Stimulated activated CD8-positive, alpha-beta memory T cell treated with anti-CD3 and anti-CD28 coated beads, Interleukin-7, amount 100 ng/mL, for 24 hours (primary cell): ENCODE measurements around the gene MAP1S.
"Not testable (repeated sequence)": the region's sequence is repeated elsewhere in the genome, so short reads cannot be mapped to it uniquely, and the experiment has no call there.

Source experiments
- DNase-seq: peaks from one replicate; pipeline ENCODE4 v3.0.0-alpha.2; 2020; ENCODE audit warnings: low read depth

Gene MAP1S

DNA sequence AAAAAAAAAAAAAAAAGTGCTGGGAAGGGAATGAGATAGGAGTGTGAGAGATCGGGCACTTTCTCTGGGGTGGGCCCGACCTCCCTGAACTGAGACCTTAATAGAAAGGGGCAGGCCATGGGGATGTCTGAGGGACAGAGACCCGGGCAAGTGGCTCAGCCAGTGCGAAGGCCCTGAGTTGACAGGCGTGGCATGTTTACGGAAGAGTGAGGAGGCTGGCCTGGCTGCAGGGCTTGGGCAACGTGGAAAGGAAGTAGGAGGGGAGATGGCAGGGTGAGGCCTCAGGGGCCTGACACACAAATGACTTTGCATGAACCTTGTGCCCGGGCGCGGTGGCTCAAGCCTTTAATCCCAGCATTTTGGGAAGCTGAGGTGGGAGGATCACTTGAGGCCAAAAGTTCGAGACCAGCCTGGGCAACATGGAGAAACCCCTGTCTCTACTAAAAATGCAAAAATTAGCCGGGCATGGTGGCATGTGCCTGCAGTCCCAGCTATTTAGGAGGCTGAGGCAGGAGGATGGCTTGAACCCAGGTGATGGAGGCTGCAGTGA is 45.9 kb downstream of the MAP1S start:
- no peak for DNase-seq

DNA sequence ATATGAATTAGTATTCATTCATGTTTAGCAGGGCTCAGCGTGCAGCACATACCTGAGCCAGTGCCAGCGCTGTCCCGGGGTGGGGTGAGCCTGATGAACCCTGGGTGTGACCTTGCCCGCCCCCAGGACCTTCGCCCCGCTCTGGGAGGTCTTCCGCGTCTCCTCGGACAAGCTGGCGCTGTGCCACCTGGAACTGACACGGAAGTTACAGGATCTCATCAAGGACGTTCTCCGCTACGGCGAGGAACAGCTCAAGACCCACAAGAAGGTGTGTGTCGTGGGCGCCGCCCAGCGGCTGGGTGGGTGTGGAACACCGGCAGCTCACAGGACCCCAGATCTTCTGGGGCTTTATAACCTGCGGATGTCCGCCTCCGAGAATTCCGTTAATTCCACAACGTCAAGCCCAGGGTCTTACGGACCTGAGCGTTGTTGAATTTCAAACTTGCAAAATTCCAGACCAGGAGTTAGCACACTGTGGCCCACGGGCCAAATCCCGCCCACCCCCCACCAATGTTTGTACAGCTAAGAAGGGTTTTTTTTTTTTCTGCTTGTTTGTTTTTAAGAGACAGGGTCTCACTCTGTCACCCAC is 47.4 kb downstream of the MAP1S start:
- no peak for DNase-seq

DNA sequence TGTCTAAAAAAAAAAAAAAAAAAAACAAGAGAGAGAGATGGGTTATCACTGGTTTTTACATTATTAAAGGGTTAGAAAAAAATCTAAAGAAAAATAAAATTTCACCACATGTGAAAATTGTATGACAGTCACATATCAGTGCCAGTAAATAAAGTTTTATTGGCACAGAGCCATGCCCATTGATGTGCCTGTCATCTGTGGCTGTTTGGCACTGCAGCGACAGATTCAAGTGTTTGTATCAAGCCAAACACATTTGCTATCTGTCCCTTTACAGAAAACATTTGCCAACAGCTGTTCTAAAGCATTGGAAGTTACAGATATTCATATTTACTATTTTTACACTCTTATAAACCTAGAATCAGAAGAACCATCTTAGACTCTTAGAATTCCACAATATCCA is 48.3 kb downstream of the MAP1S start:
- no peak for DNase-seq

DNA sequence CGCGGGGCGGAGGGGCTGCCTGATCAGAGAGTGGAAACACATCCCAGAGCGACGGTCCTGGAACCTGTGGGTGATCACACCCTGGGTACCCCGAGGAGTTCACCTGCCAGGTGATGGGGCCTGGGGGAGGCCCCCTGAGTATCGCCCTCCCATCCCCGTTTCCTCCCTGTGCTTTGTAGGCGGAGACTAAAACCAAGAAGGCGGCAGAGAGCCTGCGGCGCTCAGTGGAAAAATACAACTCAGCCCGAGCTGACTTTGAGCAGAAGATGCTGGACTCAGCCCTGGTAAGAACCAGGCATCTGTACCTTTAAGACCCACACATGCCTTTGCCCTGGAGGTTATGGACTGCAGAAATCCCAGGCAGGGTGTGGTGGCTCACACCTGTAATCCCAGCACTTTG is 51.3 kb downstream of the MAP1S start:
- no peak for DNase-seq

DNA sequence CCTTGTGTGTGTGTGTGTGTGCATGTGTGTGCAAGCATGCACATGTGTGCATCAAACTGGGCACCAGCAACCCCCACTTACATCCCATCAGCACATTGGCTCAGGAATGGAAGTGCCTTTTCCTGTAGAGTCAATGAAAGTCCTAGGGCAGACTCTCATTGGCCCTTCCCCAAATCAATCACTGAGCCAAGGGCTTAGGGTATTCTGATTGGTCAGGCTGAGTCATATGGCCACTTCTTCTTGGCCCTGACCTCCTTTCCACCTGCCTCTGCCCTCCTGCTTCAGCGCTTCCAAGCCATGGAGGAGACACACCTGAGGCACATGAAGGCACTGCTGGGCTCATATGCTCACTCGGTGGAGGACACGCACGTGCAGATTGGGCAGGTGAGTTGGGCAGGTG is 52.9 kb downstream of the MAP1S start:
- DNase-seq = no peak

DNA sequence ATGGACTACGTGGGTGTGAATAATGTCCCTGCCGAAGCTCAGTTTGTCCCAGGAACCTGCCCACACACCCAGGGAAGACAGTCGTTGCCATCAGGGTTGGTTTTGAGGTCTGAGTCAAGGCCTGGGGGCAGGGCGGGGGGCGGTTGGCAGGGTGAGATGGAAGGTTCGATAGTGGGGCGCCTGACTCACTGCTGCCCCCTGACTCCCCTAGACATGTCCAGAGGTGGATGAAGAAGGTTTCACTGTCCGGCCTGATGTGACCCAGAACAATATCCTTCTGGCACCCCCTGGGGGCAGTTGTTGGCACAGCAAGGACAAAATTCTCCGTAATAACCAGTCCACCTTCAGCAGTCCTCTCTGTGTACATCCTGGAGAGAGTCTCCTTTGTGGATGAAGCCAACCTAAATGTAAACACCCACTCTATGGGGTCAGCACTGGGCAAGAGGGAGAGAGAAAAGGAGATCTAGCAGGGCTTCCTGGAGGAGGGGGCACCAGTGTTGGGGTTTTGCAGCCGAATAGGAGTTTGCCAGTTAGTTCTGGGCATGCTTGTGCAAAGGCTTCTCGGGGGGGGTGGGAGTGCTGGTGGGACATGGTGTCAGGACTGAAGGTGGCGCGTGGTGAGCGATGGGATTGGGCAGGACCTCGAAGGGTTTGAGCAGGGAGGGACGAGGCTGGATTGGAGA is 56.1 kb downstream of the MAP1S start:
- peak; percentile 29 for DNase-seq

DNA sequence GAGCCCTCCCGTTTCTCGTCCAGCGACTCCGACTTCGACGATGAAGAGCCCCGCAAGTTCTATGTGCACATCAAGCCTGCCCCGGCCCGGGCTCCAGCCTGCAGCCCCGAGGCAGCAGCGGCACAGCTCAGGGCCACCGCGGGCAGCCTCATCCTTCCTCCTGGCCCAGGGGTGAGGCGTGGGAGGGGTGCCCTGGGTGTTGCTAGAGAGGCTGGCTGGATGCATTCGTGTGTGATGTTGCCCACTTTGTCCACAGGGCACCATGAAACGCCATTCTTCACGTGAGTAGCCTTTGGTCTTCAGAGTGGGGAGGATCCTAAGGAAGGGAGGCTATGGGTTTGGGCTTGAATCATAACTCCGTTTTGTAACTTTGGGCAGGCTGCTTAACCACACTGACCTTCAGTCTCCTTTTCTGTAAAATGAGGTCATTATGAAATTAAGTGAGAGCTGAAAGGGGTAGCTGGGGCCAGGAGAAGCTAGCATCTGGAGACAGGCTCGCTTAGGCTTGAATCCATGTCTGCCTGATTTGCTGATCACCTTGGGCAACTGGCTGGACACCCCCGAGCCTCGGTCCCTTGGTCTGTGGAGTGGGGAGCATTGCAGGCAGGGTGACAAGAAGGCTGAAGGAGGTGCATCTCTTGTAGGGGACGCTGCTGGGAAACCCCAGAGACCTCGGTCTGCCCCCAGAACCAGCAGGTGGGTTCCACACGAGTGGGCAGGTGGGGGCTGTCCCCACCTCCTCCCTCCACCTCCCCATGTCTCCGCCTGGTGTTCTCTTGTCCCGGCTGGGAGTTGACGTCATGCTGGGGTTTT is 56.9 kb downstream of the MAP1S start:
- no peak for DNase-seq

DNA sequence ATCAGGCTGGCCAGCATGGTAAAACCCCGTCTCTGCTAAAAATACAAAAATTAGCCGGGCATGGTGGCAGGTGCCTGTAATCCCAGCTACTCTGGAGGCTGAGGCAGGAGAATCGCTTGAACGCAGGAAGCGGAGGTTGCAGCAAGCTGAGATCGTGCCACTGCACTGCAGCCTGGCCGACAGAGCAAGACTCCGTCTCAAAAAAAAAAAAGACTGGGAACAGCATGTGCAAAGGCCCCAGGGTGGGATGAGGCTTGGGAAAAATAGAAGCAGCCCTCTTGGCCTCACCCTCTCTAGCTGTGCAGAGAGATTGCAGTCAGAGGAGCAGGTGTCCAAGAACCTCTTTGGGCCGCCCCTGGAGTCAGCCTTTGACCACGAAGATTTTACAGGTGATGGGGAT is 58.6 kb downstream of the MAP1S start:
- DNase-seq = not testable (repeated sequence)

DNA sequence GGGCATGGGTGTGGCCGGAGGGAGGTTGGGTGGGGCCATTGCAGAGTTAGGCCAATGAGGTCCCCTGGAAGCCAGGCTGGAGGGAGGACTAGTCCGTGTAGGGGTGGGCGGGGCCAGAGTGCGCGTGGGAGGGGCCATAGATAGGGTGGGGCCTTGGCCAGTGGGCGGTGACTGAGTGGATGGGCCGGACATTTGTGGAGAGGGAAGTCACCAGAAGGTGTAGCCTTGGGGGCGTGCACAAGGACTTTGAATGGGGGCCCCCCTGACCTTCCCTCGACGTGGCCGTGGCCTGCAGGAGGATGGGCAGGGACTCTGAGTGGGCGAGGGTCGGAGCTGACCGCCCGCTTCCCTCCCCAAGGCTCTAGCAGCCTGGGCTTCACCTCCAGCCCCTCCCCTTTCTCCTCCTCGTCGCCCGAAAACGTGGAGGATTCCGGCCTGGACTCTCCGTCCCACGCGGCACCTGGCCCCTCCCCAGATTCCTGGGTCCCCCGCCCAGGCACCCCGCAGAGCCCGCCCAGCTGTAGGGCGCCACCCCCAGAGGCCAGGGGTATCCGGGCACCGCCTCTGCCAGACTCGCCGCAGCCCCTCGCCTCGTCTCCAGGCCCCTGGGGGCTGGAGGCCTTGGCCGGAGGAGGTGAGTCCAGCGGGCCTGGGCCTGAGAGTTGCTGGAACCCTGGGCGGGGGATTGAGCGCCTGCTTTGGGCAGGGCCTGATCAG is 59.1 kb downstream of the MAP1S start:
- peak; percentile 41 for DNase-seq

DNA sequence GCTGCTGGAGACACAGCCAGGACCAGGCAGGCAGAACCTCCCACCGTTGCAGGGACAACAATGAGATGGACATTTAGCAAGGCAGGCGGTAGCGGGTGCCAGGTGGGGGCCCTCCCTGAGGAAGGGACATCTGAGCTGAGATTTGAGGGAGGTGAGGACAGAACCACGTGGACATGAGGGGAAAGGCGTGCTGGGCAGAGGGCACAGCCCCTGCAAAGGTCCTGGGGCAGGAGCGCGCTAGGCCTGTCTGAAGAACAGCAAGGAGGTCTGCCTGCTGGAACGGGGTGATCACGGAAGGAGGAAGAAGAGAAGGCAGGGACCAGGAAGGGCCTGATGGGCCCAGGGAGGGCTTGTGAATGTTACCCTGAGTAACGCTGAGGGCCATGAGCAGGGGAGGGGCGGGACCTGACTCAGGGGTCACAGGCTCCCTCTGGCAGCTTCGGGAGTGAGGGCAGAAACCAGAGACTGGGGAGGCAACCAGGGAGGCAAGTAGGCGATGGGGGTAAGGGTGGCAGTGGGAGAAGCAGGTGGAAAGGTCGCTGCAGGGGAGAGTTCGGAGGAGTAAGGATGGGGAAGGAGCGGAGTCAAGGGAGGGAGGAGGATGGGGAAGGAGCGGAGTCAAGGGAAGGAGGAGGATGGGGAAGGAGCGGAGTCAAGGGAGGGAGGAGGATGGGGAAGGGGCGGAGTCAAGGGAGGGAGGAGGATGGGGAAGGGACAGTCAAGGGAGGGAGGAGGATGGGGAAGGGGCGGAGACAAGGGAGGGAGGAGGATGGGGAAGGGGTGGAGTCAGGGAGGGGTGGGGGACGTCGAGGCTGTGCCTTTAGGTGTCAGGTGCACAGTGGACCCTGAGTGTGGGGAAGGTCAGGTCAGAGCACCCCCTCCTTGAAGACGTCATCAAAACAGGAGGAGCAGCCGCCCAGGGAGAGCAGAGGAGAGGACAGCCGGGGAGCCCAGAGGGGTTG is 60.0 kb downstream of the MAP1S start:
- DNase-seq = no peak

DNA sequence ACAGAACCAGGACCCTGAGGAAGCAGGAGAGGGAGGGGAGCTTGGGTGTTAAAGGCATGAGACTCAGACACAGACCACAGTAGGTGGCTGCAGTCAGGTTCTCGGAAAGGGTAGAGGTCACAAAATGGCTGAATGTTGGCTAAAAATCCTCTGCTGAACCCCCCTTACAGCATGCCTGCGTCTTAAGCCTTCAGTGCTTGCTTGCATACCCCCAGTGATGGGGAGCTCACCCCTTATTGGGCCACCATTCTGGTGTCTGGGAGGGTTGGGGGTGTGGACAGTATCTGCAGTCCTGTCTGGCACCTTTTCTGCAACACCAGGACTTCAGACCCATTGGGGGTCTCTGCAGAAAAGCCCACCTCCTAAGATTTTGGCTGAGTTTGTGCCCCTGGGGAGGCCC is 61.5 kb downstream of the MAP1S start:
- no peak for DNase-seq

DNA sequence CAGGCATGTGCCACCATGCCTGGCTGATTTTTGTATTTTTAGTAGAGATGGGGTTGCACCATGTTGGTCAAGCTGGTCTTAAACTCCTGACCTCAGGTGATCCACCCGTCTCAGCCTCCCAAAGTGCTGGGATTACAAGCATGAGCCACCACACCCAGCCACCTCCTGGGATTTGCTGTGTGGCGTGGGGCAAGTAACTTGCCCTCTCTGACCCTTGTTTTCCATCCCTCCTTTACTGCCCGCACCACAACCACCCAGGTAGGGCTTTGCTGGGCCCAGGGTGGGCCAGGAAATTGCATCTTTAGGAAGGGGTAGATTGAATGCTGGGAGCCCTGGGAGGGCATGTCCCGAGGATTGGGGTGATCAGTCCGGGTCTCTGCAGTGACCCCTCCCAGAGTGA is 64.4 kb downstream of the MAP1S start:
- DNase-seq = not testable (repeated sequence)
